Measurements from ENCODE around the gene CTNNA3.

DNA sequence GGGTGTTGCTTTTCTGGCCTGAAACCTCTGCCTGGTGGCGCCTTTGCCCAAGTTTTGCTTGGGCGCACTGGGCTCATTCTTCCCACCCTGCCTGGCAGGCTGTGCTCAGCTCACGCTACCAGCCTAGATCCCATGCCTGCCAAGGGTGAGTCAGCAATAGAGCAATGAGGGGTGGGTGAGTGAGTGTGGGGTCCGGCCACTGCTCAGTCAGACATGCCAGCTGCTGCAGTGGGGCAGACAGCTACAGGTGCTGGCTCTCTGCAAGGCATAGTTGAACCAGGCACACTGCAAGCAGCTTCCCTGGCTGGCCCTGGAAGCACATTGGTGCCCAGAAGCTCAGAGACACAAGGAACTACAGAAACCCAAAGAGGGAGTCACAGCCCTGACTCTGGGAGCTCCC lies 1451.0 kb downstream of the CTNNA3 start:
- TF ChIP-seq RAD21 (conservative IDR thresholded peaks at IDR 0.05): no peak
- TF ChIP-seq EZH2 (IDR thresholded peaks at IDR 0.05; ENCODE audit: borderline replicate concordance, insufficient read depth, low read length, poor library complexity, severe bottlenecking): no peak
